HuH-7 (cell line): ENCODE data around the gene ASB11.
A peak's percentile ranks its signal among the peaks of the same experiment; 100 is the strongest.

ENCODE experiments used
- DNase-seq: peaks from one replicate; pipeline ENCODE4 v3.0.0; 2011; ENCODE audit warnings: low spot score

ASB11 gene

GRCh38 chrX:15315509-15315908, at the start of gene ASB11:
Gene ASB11 (minus strand): TSS chrX:15315640. CDS start chrX:15315605, 35 bp downstream.
- DNase-seq: no peak

- no peak for DNase-seq
These were observed 44.3 kb upstream of the ASB11 start for GRCh38 chrX:15359701-15360100.

- DNase-seq: no peak
These were observed 43.1 kb upstream of the ASB11 start for GRCh38 chrX:15358533-15358932.

- DNase-seq: no peak
These were observed 41.0 kb upstream of the ASB11 start for GRCh38 chrX:15356444-15356843.

GRCh38 chrX:15350329-15350996, 35.0 kb upstream of the ASB11 start:
- DNase-seq: no peak

GRCh38 chrX:15349046-15349445, 33.6 kb upstream of the ASB11 start:
- DNase-seq: peak; percentile 12

- no peak for DNase-seq
These were observed 30.5 kb upstream of the ASB11 start for GRCh38 chrX:15345976-15346375.

- no peak for DNase-seq
These were observed 28.7 kb upstream of the ASB11 start for GRCh38 chrX:15344106-15344505.

GRCh38 chrX:15343075-15343476, 27.6 kb upstream of the ASB11 start:
- DNase-seq: peak; percentile 6

- DNase-seq: no peak
These were observed 25.4 kb upstream of the ASB11 start for GRCh38 chrX:15340867-15341266.

- no peak for DNase-seq
These were observed 20.6 kb upstream of the ASB11 start for GRCh38 chrX:15336023-15336413.

GRCh38 chrX:15335135-15336022, 19.9 kb upstream of the ASB11 start, which contains the start of gene PIGA:
Gene PIGA (minus strand): TSS chrX:15335523. CDS start chrX:15331930, 3,593 bp downstream.
- DNase-seq: peak; percentile 70

GRCh38 chrX:15334561-15334960, 19.1 kb upstream of the ASB11 start:
- no peak for DNase-seq

GRCh38 chrX:15328821-15329220, 13.4 kb upstream of the ASB11 start:
- no peak for DNase-seq

- no peak for DNase-seq
These were observed 12.7 kb upstream of the ASB11 start for GRCh38 chrX:15328131-15328530.

GRCh38 chrX:15322472-15322871, 7.0 kb upstream of the ASB11 start:
- no peak for DNase-seq

GRCh38 chrX:15322072-15322471, 6.6 kb upstream of the ASB11 start:
- DNase-seq: no peak

- DNase-seq: no peak
These were observed 6.0 kb upstream of the ASB11 start for GRCh38 chrX:15321447-15321846.

- DNase-seq: no peak
These were observed 4.9 kb upstream of the ASB11 start for GRCh38 chrX:15320297-15320696.

GRCh38 chrX:15319075-15319474, 3.6 kb upstream of the ASB11 start:
- no peak for DNase-seq

GRCh38 chrX:15314472-15314871, 968 bp downstream of the ASB11 start:
- no peak for DNase-seq

GRCh38 chrX:15311119-15311518, 4.3 kb downstream of the ASB11 start:
- no peak for DNase-seq

- no peak for DNase-seq
These were observed 5.3 kb downstream of the ASB11 start for GRCh38 chrX:15310117-15310516.
